Activated CD8-positive, alpha-beta T cell treated with anti-CD3 and anti-CD28 coated beads for 36 hours (primary cell): ENCODE results near the gene METTL22. TPM values are rescaled to one million over a fixed set of nuclear protein-coding genes. Genes with fewer than 3 reads are reported as not detected.

Experiments
- ATAC-seq: fragments of 200-7000 bp; cut with Tn5 transposase; one replicate; pipeline ENCODE4 v1.10.0; 2021; ENCODE audit warnings: mild to moderate bottlenecking, moderate library complexity
- CTCF ChIA-PET: fragments of 350-600 bp; sonication (Branson Sonifier 250); formaldehyde crosslinking; loops from one replicate; lab custom pipeline; 2021; ENCODE audit warnings: antibody characterized with exemption; lab: Charles Lee
- POLR2A ChIA-PET: fragments of 350-600 bp; sonication (Branson Sonifier 250); formaldehyde crosslinking; loops from one replicate; lab custom pipeline; 2021; ENCODE audit warnings: antibody characterized with exemption; lab: Charles Lee
- DNase-seq: peaks from one replicate; pipeline ENCODE4 v3.0.0-alpha.2; 2020
- H3K27ac Mint-ChIP-seq: one replicate; pipeline ENCODE4 v1.8.0; 2021; ENCODE audit warnings: mild to moderate bottlenecking, mixed read lengths
- H3K27me3 Mint-ChIP-seq: one replicate; pipeline ENCODE4 v1.8.0; 2021; ENCODE audit warnings: mixed read lengths
- H3K36me3 Mint-ChIP-seq: one replicate; pipeline ENCODE4 v1.8.0; 2021; ENCODE audit warnings: low read depth, mixed read lengths
- H3K4me1 Mint-ChIP-seq: one replicate; pipeline ENCODE4 v1.8.0; 2021; ENCODE audit warnings: low read depth, mixed read lengths
- H3K4me3 Mint-ChIP-seq: one replicate; pipeline ENCODE4 v1.8.0; 2021; ENCODE audit warnings: mild to moderate bottlenecking, moderate library complexity, mixed read lengths
- H3K9me3 Mint-ChIP-seq: one replicate; pipeline ENCODE4 v1.8.0; 2021; ENCODE audit warnings: mixed read lengths
- intact Hi-C: fragments of 100-400 bp; cut with micrococcal nuclease; formaldehyde crosslinking; loops from one replicate; pipeline ENCODE4 v1.10.0; 2022
- total RNA-seq, 2 experiments: library from RNA; stranded (reverse); gene quantifications; one replicate each; pipeline ENCODE4 v1.2.3, GENCODE V29; 2021
- TF ChIP-seq, protein P1 (sequence below): fragments of 200-600 bp; IDR thresholded peaks from one replicate; pipeline ENCODE4 v1.8.0; 2022; ENCODE audit warnings: antibody characterized with exemption, mild to moderate bottlenecking

The METTL22 gene
- total RNA-seq, 2 experiments from 2014 or later, result 31.7 to 31.9 TPM

DNA sequence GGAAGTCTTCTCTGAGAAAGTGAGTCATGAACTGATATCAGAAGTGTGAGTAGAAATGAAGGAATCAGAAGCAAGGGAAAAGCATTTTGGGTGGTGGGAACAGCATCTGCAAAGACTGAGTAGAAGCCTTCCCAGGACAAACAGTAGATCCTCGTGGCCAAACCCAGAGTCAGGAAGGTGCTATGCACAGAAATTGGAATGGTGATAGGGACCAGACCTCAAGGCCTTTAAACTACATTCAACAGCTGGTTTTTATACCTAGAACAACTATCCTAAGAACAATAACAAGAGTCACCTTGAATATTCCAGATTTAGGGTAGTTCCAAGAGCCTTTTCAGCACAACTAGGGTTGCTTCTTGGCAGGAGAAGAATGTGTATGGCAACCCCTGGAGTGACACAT is 68.2 kb downstream of the METTL22 start:
- intact Hi-C loops, result no loop called here
- no peaks in the 10 kb centered on the region for H3K4me1 Mint-ChIP-seq
- H3K4me3 Mint-ChIP-seq, result no peak overlapping the region
- peaks cover 14% of the 10 kb centered on the region for H3K9me3 Mint-ChIP-seq
- TF ChIP-seq, protein P1, sequence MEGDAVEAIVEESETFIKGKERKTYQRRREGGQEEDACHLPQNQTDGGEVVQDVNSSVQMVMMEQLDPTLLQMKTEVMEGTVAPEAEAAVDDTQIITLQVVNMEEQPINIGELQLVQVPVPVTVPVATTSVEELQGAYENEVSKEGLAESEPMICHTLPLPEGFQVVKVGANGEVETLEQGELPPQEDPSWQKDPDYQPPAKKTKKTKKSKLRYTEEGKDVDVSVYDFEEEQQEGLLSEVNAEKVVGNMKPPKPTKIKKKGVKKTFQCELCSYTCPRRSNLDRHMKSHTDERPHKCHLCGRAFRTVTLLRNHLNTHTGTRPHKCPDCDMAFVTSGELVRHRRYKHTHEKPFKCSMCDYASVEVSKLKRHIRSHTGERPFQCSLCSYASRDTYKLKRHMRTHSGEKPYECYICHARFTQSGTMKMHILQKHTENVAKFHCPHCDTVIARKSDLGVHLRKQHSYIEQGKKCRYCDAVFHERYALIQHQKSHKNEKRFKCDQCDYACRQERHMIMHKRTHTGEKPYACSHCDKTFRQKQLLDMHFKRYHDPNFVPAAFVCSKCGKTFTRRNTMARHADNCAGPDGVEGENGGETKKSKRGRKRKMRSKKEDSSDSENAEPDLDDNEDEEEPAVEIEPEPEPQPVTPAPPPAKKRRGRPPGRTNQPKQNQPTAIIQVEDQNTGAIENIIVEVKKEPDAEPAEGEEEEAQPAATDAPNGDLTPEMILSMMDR, result no peak
- peaks cover 24% of the 10 kb centered on the region for H3K36me3 Mint-ChIP-seq
- ChIA-PET POLR2A (no interaction called here), CTCF (no interaction called here)
- DNase-seq, result no peak
- H3K27ac Mint-ChIP-seq, result no peak overlapping the region
- ATAC-seq, result no peak
- H3K27me3 Mint-ChIP-seq, result no peaks in the 10 kb centered on the region

DNA sequence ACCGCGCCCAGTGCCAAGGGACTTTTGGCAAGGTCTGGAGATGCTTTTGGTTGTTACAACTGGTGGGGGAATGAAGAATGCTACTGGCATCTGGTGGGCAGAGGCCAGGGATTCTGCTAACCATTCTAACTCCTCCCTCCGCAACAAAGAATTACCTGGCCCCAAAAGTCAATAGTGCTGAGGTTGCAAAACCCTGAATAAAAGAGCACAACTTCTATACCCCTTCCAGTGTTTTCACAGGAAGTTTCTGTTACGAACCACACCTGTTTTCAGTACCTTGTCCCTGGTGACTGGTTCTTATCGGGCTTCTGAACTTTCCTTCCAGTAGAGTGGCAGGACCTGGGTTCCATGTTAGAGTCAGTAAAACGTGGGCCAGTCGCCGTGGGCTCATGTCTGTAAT is 70.2 kb downstream of the METTL22 start:
- CTCF ChIA-PET, result no interaction called here
- no peak overlapping the region for H3K4me3 Mint-ChIP-seq

DNA sequence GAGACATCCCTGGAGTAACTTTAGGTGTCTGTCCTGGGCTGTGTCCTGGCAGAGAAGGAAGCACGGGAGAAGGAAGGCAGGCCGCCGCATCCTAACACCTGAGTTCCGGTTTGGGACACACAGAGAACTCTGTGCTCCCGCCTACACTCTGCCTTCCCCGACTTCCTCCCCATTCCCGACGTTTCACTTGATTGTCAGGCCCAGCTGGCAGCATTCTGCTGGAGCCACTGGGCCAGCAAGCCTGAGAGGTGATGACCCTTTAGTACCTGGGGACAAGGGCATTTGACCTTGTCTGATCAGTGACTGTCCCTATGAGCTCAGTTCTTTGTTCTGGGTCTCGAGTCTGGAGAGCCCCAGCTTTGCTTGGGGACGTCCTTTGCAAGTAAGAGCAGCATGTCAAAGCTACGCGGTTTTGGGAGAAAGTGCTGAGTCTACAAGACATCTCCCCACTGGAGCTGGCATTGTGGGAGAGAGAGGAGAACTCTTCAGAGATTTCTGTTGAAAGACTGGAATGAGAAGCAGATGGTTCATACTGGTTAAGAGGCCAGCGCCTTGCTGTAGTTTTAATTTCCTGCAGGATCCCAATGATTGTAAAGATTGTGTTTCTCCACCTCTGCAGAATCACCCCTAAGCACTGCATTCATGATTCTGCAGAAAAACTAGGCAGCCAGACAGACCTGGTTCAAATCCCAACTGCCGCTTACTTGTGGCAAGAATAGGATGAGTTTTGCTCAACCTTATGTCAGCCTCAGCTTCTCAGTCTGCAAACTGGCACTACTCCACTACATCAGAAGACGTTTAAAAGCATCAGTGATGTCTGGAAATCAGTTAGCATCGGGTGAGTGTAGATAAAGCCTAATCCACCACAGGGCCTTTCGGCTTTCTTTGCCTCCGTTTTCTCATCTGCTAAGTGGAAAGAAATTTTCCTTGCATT is 73.6 kb downstream of the METTL22 start:
- Mint-ChIP-seq H3K9me3 (peaks cover 5% of the 10 kb centered on the region), H3K27ac (no peak overlapping the region), H3K27me3 (no peaks in the 10 kb centered on the region), H3K4me1 (no peaks in the 10 kb centered on the region), H3K4me3 (no peak overlapping the region), H3K36me3 (peaks cover 5% of the 10 kb centered on the region)
- ChIA-PET POLR2A (no interaction called here), CTCF (interaction anchor here (1.5 kb wide), 1 partner anchor 12 kb away, joined by 3 read pairs; no protein-coding TSS in a partner anchor)
- ATAC-seq (no peak), DNase-seq (no peak)
- intact Hi-C loops, result no loop called here
- TF ChIP-seq, protein P1, result no peak

More for the DNA sequence above, 70.2 kb downstream of the METTL22 start:
- peaks cover 23% of the 10 kb centered on the region for H3K36me3 Mint-ChIP-seq
- H3K9me3 Mint-ChIP-seq, result peaks cover 14% of the 10 kb centered on the region
- H3K4me1 Mint-ChIP-seq, result no peaks in the 10 kb centered on the region
- DNase-seq (no peak), ATAC-seq (no peak)
- POLR2A ChIA-PET, result interaction anchor here (1.0 kb wide), 1 partner anchor 17 kb away, joined by 3 read pairs; no protein-coding TSS in a partner anchor
- no peaks in the 10 kb centered on the region for H3K27me3 Mint-ChIP-seq
- intact Hi-C loops, result no loop called here
- TF ChIP-seq, protein P1, result no peak
- H3K27ac Mint-ChIP-seq, result no peak overlapping the region

DNA sequence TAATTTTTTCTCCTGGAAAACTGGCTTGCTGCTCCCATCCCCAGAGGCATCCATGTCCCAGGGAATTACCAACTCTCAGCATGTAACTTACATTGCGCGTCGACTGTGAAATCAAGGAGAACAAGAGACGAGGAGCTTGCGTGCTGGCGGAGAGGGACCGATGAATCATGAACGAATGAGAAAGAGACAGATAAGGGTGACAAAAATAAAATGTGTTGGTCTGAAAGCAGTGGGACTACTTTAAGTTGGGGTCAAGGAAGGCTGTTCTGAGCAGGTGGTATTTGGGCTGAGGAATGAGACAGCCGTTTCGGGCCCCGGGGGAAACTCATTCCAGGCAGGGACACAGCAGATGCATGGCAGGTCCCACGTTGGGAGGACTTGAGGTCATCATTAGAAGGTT is 75.4 kb downstream of the METTL22 start:
- Mint-ChIP-seq H3K4me1 (no peaks in the 10 kb centered on the region), H3K27ac (no peak overlapping the region), H3K36me3 (no peaks in the 10 kb centered on the region), H3K27me3 (no peaks in the 10 kb centered on the region), H3K4me3 (no peak overlapping the region), H3K9me3 (no peaks in the 10 kb centered on the region)
- ChIA-PET CTCF (interaction anchor here (1.5 kb wide), 1 partner anchor 10 kb away, joined by 3 read pairs; no protein-coding TSS in a partner anchor), POLR2A (no interaction called here)
- intact Hi-C loops, result no loop called here
- ATAC-seq (no peak), DNase-seq (no peak)
- TF ChIP-seq, protein P1, result no peak

DNA sequence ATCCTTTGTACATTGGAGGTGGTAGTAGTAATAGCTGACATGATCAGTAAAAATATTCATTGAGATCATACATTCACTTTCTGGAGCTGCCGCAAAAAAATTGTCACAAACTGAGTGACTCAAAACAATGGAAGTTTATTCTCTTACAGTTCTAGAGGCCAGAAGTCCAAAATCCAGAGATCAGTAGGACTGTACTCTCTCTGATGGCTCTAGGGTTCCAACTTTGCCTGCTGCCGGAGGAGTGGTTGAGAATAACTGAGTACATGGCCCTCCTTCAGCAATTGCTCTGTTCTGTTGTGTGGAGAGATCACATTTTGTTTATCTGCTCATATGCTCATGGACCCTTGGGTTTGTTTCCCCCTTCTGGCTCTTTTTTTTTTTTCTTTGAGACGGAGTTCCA is 76.5 kb downstream of the METTL22 start:
- POLR2A ChIA-PET, result no interaction called here

More for the DNA sequence above, 76.5 kb downstream of the METTL22 start:
- CTCF ChIA-PET, result no interaction called here
- TF ChIP-seq, protein P1, result no peak
- ATAC-seq, result no peak
- no peak overlapping the region for H3K4me3 Mint-ChIP-seq
- DNase-seq, result no peak
- H3K9me3 Mint-ChIP-seq, result no peaks in the 10 kb centered on the region
- no peaks in the 10 kb centered on the region for H3K27me3 Mint-ChIP-seq
- intact Hi-C loops, result no loop called here
- no peaks in the 10 kb centered on the region for H3K36me3 Mint-ChIP-seq
- no peak overlapping the region for H3K27ac Mint-ChIP-seq
- no peaks in the 10 kb centered on the region for H3K4me1 Mint-ChIP-seq
